ENCODE measurements around the gene DMAC2.
"Not testable (repeated sequence)": the region's sequence is repeated elsewhere in the genome, so short reads cannot be mapped to it uniquely, and the experiment has no call there.

Gene DMAC2

GRCh38 chr19:41445575-41445974 is 5.9 kb upstream of the DMAC2 start:
- no peaks in the 10 kb centered on the region for H3K36me3 ChIP-seq (ENCODE audit: control insufficient read depth in 5 of 5, insufficient read depth in 5 of 5, low read length in 5 of 5)
- H3K9me3 ChIP-seq (ENCODE audit: control insufficient read depth in 5 of 5, low read length in 5 of 5) = no peaks in the 10 kb centered on the region
- peaks cover 0 to 11% (median 3%) of the 10 kb centered on the region in 5 donors for H3K4me1 ChIP-seq (ENCODE audit: control insufficient read depth in 5 of 5, insufficient read depth in 5 of 5, low read length in 5 of 5)
- H3K27me3 ChIP-seq (ENCODE audit: control insufficient read depth in 5 of 5, insufficient read depth in 4 of 5, low read length in 5 of 5) = peaks cover 3 to 24% (median 9%) of the 10 kb centered on the region in 5 donors
- no peak overlapping the region for H3K27ac ChIP-seq (ENCODE audit: low read depth, low read length)
- H3K4me3 ChIP-seq (ENCODE audit: low read depth in 1 of 5, low read length in 5 of 5) = no peak overlapping the region
- no peak overlapping the region for H3K9ac ChIP-seq (ENCODE audit: low read length in 5 of 5)

- H3K9me3 ChIP-seq (ENCODE audit: control insufficient read depth in 5 of 5, low read length in 5 of 5) = no peaks in the 10 kb centered on the region
- H3K36me3 ChIP-seq (ENCODE audit: control insufficient read depth in 5 of 5, insufficient read depth in 5 of 5, low read length in 5 of 5) = no peaks in the 10 kb centered on the region
- peaks cover 3 to 24% (median 9%) of the 10 kb centered on the region in 5 donors for H3K27me3 ChIP-seq (ENCODE audit: control insufficient read depth in 5 of 5, insufficient read depth in 4 of 5, low read length in 5 of 5)
- H3K4me3 ChIP-seq (ENCODE audit: low read depth in 1 of 5, low read length in 5 of 5) = no peak overlapping the region
- no peak overlapping the region for H3K9ac ChIP-seq (ENCODE audit: low read length in 5 of 5)
- H3K4me1 ChIP-seq (ENCODE audit: control insufficient read depth in 5 of 5, insufficient read depth in 5 of 5, low read length in 5 of 5) = peaks cover 7 to 13% (median 9%) of the 10 kb centered on the region in 5 donors
- no peak overlapping the region for H3K27ac ChIP-seq (ENCODE audit: low read depth, low read length)
Observed at GRCh38 chr19:41443813-41444455, 4.2 kb upstream of the DMAC2 start.

- Histone ChIP-seq H3K4me3 (ENCODE audit: low read depth in 1 of 5, low read length in 5 of 5) (no peak within 1 kb of the TSS), H3K9me3 (ENCODE audit: control insufficient read depth in 5 of 5, low read length in 5 of 5) (no peaks in the 10 kb centered on the region), H3K36me3 (ENCODE audit: control insufficient read depth in 5 of 5, insufficient read depth in 5 of 5, low read length in 5 of 5) (peaks cover 0 to 5% (median 4%) of the 10 kb centered on the region in 5 donors), H3K4me1 (ENCODE audit: control insufficient read depth in 5 of 5, insufficient read depth in 5 of 5, low read length in 5 of 5) (peaks cover 7 to 15% (median 9%) of the 10 kb centered on the region in 5 donors), H3K27me3 (ENCODE audit: control insufficient read depth in 5 of 5, insufficient read depth in 4 of 5, low read length in 5 of 5) (peaks cover 3 to 24% (median 9%) of the 10 kb centered on the region in 5 donors), H3K27ac (ENCODE audit: low read depth, low read length) (no peak within 1 kb of the TSS), H3K9ac (ENCODE audit: low read length in 5 of 5) (no peak within 1 kb of the TSS)
Observed at GRCh38 chr19:41442473-41443355, 3.0 kb upstream of the DMAC2 start, which contains the start of gene ERICH4. Gene ERICH4 (plus strand): TSS chr19:41443156. CDS start chr19:41443170, 14 bp downstream.

DNA sequence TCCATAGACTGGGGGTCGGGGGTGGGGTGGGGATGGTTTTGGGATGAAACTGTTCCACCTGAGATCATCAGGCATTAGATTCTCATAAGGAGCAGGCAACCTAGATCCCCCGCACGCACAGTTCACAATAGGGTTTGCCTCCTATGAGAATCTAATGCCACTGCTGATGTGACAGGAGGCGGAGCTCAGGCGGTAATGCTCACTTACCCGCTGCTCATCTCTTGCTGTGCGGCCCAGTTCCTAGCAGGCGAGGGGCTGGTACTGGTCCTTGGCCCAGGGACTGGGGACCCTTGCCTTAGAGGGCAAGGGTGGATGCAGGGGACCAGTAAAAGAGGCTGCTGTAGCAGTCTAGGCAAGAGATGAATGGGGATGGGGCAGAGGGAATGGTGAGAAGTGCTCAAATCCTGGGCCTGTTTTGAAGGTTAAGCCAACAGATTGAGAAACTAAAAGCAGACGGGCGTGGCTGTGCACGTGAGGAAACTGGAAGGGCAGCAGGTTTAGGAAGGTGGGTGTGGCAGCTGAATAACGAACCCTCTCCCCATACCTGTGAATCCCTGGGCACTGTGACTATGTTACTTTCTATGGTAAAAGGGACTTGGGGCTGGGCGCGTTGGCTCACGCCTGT is 1.7 kb upstream of the DMAC2 start:
- no peaks in the 10 kb centered on the region for H3K9me3 ChIP-seq (ENCODE audit: control insufficient read depth in 5 of 5, low read length in 5 of 5)
- no peak overlapping the region for H3K4me3 ChIP-seq (ENCODE audit: low read depth in 1 of 5, low read length in 5 of 5)
- no peak overlapping the region for H3K9ac ChIP-seq (ENCODE audit: low read length in 5 of 5)
- H3K27ac ChIP-seq (ENCODE audit: low read depth, low read length) = no peak overlapping the region
- H3K36me3 ChIP-seq (ENCODE audit: control insufficient read depth in 5 of 5, insufficient read depth in 5 of 5, low read length in 5 of 5) = peaks cover 0 to 11% (median 6%) of the 10 kb centered on the region in 5 donors
- H3K4me1 ChIP-seq (ENCODE audit: control insufficient read depth in 5 of 5, insufficient read depth in 5 of 5, low read length in 5 of 5) = peaks cover 7 to 15% (median 9%) of the 10 kb centered on the region in 5 donors
- peaks cover 3 to 23% (median 4%) of the 10 kb centered on the region in 5 donors for H3K27me3 ChIP-seq (ENCODE audit: control insufficient read depth in 5 of 5, insufficient read depth in 4 of 5, low read length in 5 of 5)

- Histone ChIP-seq H3K9ac (ENCODE audit: low read length in 5 of 5) (no peak overlapping the region), H3K27ac (ENCODE audit: low read depth, low read length) (no peak overlapping the region), H3K27me3 (ENCODE audit: control insufficient read depth in 5 of 5, insufficient read depth in 4 of 5, low read length in 5 of 5) (peaks cover 0 to 11% (median 0%) of the 10 kb centered on the region in 5 donors), H3K4me3 (ENCODE audit: low read depth in 1 of 5, low read length in 5 of 5) (no peak overlapping the region), H3K4me1 (ENCODE audit: control insufficient read depth in 5 of 5, insufficient read depth in 5 of 5, low read length in 5 of 5) (peaks cover 7 to 15% (median 9%) of the 10 kb centered on the region in 5 donors), H3K36me3 (ENCODE audit: control insufficient read depth in 5 of 5, insufficient read depth in 5 of 5, low read length in 5 of 5) (peaks cover 0 to 21% (median 16%) of the 10 kb centered on the region in 5 donors), H3K9me3 (ENCODE audit: control insufficient read depth in 5 of 5, low read length in 5 of 5) (no peaks in the 10 kb centered on the region)
Observed at GRCh38 chr19:41437944-41438574, 1.7 kb downstream of the DMAC2 start.

- Histone ChIP-seq H3K9ac (ENCODE audit: low read length in 5 of 5) (no peak overlapping the region), H3K27me3 (ENCODE audit: control insufficient read depth in 5 of 5, insufficient read depth in 4 of 5, low read length in 5 of 5) (peaks cover 0 to 3% (median 0%) of the 10 kb centered on the region in 5 donors), H3K4me3 (ENCODE audit: low read depth in 1 of 5, low read length in 5 of 5) (no peak overlapping the region), H3K9me3 (ENCODE audit: control insufficient read depth in 5 of 5, low read length in 5 of 5) (no peaks in the 10 kb centered on the region), H3K4me1 (ENCODE audit: control insufficient read depth in 5 of 5, insufficient read depth in 5 of 5, low read length in 5 of 5) (peaks cover 7 to 15% (median 9%) of the 10 kb centered on the region in 5 donors), H3K36me3 (ENCODE audit: control insufficient read depth in 5 of 5, insufficient read depth in 5 of 5, low read length in 5 of 5) (peaks cover 0 to 36% (median 30%) of the 10 kb centered on the region in 5 donors), H3K27ac (ENCODE audit: low read depth, low read length) (no peak overlapping the region)
Observed at GRCh38 chr19:41436674-41436951, 3.1 kb downstream of the DMAC2 start.

DNA sequence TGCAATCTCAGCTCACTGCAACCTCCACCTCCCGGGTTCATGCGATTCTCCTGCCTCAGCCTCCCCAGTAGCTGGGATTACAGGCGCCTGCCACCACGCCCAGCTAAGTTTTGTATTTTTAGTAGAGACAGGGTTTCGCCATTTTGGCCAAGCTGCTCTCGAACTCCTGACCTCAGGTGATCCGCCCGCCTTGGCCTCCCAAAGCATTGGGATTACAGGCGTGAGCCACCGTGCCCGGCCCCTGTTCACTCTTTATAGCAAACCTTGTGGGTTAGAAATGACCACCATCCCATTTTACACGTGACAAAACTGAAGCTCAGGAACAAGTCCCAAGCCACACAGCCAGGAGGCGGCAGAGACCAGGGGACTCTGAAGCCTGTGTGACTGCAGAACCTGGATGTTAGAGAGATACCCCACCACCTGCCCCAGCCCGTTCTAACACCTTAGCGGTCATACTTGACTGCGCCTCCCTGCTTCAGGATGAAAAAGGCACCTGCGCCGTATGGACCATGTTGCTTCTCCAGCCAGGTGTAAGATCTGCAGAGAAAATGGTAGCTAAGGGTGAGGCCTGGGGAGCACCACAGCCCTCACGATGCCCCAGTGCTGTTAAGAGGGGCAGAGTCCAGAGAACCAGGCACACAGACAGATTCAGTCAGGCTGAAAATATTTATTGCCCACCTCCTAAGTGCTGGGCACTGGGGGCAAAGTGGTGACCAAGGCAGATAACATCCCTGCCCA is 3.6 kb downstream of the DMAC2 start:
- H3K4me3 ChIP-seq (ENCODE audit: low read depth in 1 of 5, low read length in 5 of 5) = no peak overlapping the region
- peaks cover 0 to 40% (median 35%) of the 10 kb centered on the region in 5 donors for H3K36me3 ChIP-seq (ENCODE audit: control insufficient read depth in 5 of 5, insufficient read depth in 5 of 5, low read length in 5 of 5)
- no peak overlapping the region for H3K27ac ChIP-seq (ENCODE audit: low read depth, low read length)
- peaks cover 7 to 16% (median 9%) of the 10 kb centered on the region in 5 donors for H3K4me1 ChIP-seq (ENCODE audit: control insufficient read depth in 5 of 5, insufficient read depth in 5 of 5, low read length in 5 of 5)
- no peak overlapping the region for H3K9ac ChIP-seq (ENCODE audit: low read length in 5 of 5)
- no peaks in the 10 kb centered on the region for H3K27me3 ChIP-seq (ENCODE audit: control insufficient read depth in 5 of 5, insufficient read depth in 4 of 5, low read length in 5 of 5)
- no peaks in the 10 kb centered on the region for H3K9me3 ChIP-seq (ENCODE audit: control insufficient read depth in 5 of 5, low read length in 5 of 5)

DNA sequence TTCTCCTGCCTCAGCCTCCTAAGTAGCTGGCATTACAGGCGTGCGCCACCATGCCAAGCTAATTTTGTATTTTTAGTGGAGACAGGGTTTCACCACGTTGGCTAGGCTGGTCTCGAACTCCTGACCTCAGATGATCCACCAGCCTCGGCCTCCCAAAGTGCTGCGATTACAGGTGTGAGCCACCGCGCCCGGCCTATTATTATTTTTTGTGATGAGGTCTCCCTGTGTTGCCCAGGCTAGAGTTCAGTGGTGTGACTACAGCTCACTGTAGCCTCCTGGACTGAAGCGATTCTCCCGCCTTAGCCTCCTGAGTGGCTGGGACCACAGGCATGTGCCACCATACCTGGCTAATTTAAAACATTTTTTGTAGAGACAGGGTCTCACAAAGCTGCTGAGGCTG is 4.3 kb downstream of the DMAC2 start:
- peaks cover 0 to 46% (median 38%) of the 10 kb centered on the region in 5 donors for H3K36me3 ChIP-seq (ENCODE audit: control insufficient read depth in 5 of 5, insufficient read depth in 5 of 5, low read length in 5 of 5)
- not testable (repeated sequence) for H3K27me3 ChIP-seq (ENCODE audit: control insufficient read depth in 5 of 5, insufficient read depth in 4 of 5, low read length in 5 of 5); H3K27ac ChIP-seq (ENCODE audit: low read depth, low read length); H3K4me3 ChIP-seq (ENCODE audit: low read depth in 1 of 5, low read length in 5 of 5); H3K9me3 ChIP-seq (ENCODE audit: control insufficient read depth in 5 of 5, low read length in 5 of 5); H3K9ac ChIP-seq (ENCODE audit: low read length in 5 of 5)
- H3K4me1 ChIP-seq (ENCODE audit: control insufficient read depth in 5 of 5, insufficient read depth in 5 of 5, low read length in 5 of 5) = peaks cover 7 to 18% (median 9%) of the 10 kb centered on the region in 5 donors

DNA sequence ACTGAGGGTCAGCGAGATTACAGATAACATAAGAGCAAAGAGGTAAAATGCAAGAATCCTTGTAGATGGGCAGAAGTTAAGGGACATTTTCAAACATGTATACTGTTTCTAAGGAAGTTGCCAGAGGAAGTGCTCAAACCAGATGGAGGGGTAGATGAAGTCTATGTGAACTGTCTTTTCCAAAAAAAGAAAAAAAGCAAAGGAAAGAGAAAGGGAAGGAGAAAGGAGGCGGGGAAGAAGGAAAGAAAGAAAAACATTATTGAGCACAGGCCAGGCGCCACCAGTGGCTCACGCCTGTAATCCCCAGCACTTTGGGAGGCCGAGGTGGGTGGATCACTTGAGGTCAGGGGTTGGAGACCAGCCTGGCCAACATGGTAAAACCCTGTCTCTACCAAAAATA is 5.3 kb downstream of the DMAC2 start:
- Histone ChIP-seq H3K27ac (ENCODE audit: low read depth, low read length) (no peak overlapping the region), H3K9ac (ENCODE audit: low read length in 5 of 5) (no peak overlapping the region), H3K36me3 (ENCODE audit: control insufficient read depth in 5 of 5, insufficient read depth in 5 of 5, low read length in 5 of 5) (peaks cover 0 to 46% (median 38%) of the 10 kb centered on the region in 5 donors), H3K27me3 (ENCODE audit: control insufficient read depth in 5 of 5, insufficient read depth in 4 of 5, low read length in 5 of 5) (no peaks in the 10 kb centered on the region), H3K4me3 (ENCODE audit: low read depth in 1 of 5, low read length in 5 of 5) (no peak overlapping the region), H3K9me3 (ENCODE audit: control insufficient read depth in 5 of 5, low read length in 5 of 5) (no peaks in the 10 kb centered on the region), H3K4me1 (ENCODE audit: control insufficient read depth in 5 of 5, insufficient read depth in 5 of 5, low read length in 5 of 5) (peaks cover 3 to 14% (median 6%) of the 10 kb centered on the region in 5 donors)
